Lower leg skin (tissue), 3 donors: ENCODE results near the gene TRABD2A.

ENCODE experiments used
- CTCF ChIP-seq, 3 donors: fragments of 450-650 bp; IDR thresholded peaks; one replicate each; pipeline ENCODE4 v1.5.1; 2016; ENCODE audit warnings: antibody characterized with exemption in 3 of 3, mild to moderate bottlenecking in 3 of 3, moderate library complexity in 2 of 3
- POLR2A ChIP-seq, 2 donors: fragments of 450-650 bp; IDR thresholded peaks; one replicate each; pipeline ENCODE4 v1.6.1; 2016 to 2017; ENCODE audit warnings: antibody characterized with exemption in 2 of 2, mild to moderate bottlenecking in 1 of 2, moderate library complexity in 1 of 2

GRCh38 chr2:84875213-84875560 lies 5.7 kb downstream of the TRABD2A start:
- TF ChIP-seq CTCF (IDR thresholded peaks at IDR 0.05), result no peak
- TF ChIP-seq POLR2A (IDR thresholded peaks at IDR 0.05), result no peak
